Peyer's patch (tissue), 4 donors: ENCODE results near the gene MCF2L. TPM values are rescaled to one million over a fixed set of nuclear protein-coding genes. Genes with fewer than 3 reads are reported as not detected.

Experiments
- DNase-seq, 3 donors: peaks; one replicate each; pipeline ENCODE4 v3.0.0-alpha.2; 2017 to 2019
- H3K27ac ChIP-seq, 4 donors: fragments of 200-600 bp; sonication (generic); one replicate each; pipeline ENCODE4 v1.5.1; 2016 to 2019
- H3K27me3 ChIP-seq, 2 donors: fragments of 200-600 bp; sonication (generic); one replicate each; pipeline ENCODE4 v1.5.1; 2019
- H3K36me3 ChIP-seq, 3 donors: fragments of 200-600 bp; sonication (generic); one replicate each; pipeline ENCODE4 v1.5.1; 2016 to 2019
- H3K4me1 ChIP-seq, 4 donors: fragments of 200-600 bp; sonication (generic); one replicate each; pipeline ENCODE4 v1.5.1; 2016 to 2019
- H3K4me3 ChIP-seq, 4 donors: fragments of 200-600 bp; sonication (generic); 1 replicate in 3 of 4; 2 replicates in 1 of 4; pipeline ENCODE4 v1.5.1; 2016 to 2019; ENCODE audit warnings: mild to moderate bottlenecking in 1 of 4
- H3K9me3 ChIP-seq, 4 donors: fragments of 200-600 bp; sonication (generic); one replicate each; pipeline ENCODE4 v1.5.1; 2016 to 2019; ENCODE audit warnings: mild to moderate bottlenecking in 1 of 4
- POLR2A ChIP-seq, 2 donors: fragments of 450-650 bp; IDR thresholded peaks; one replicate each; pipeline ENCODE4 v1.5.1; 2017; ENCODE audit warnings: antibody characterized with exemption in 2 of 2, mild to moderate bottlenecking in 2 of 2, moderate library complexity in 2 of 2
- total RNA-seq, 4 donors: library from RNA; depleted of rRNA; stranded (reverse); fragments of >200 nt; gene quantifications; one replicate each; pipeline ENCODE4 v1.1.0, GENCODE V29; 2016
- TF ChIP-seq, protein P1 (sequence below), 6 experiments: fragments of 450-650 bp in 4 of 6; fragments of 200-600 bp in 2 of 6; sonication (generic) in 1 of 6; IDR thresholded peaks; one replicate each; pipeline ENCODE4 v1.5.1; 2017 to 2019; ENCODE audit warnings: antibody characterized with exemption in 6 of 6, mild to moderate bottlenecking in 3 of 6, moderate library complexity in 1 of 6

MCF2L gene
- total RNA-seq, 4 donors from 2014 or later, result 81.4 to 165 (median 149) TPM

DNA sequence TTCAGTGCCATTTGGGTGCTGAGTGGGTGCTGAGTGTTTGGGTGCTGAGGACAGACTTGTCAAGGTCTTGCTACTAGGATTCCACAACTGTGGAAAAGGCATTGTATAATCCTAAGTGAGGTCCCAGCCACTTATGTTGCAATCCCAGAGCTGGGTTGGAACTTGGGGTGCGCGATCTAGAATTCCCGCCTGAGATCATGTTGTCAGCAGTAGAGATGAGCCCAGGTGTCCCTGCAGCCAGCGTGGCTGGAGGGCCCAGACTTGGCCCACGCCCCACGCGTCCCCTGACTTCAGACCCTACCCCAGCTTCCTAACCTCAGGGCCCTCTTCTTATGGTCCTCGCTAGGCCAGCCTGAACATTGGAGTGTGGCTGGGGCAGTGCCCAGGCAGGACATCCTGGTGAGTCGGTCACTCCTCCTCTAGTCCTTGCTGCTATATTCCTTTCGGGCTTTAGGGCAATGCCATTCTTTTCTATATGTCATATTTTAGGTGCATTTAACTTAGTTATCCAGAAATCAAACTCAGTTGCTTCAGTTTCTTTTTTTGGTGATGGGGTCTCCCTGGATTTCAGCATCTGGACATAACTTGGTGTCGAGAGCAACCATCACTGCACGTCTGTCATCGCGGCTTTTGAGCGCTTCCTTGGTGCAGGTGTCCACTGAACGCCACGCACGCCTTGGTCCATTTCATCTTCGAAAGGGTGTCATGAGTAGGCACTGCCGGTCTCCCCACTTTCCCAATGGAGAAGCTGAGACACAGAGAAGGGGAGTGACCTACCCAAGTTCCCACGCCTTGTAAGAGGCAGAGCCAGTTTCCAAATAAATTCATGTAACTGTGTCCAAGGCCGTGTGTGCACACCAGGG lies 90.2 kb downstream of the MCF2L start:
- Histone ChIP-seq H3K36me3 (no peaks in the 10 kb centered on the region), H3K4me3 (no peak overlapping the region), H3K4me1 (no peaks in the 10 kb centered on the region), H3K27me3 (no peaks in the 10 kb centered on the region), H3K9me3 (no peaks in the 10 kb centered on the region), H3K27ac (no peak overlapping the region)
- TF ChIP-seq POLR2A (IDR thresholded peaks at IDR 0.05), result no peak
- TF ChIP-seq, protein P1, sequence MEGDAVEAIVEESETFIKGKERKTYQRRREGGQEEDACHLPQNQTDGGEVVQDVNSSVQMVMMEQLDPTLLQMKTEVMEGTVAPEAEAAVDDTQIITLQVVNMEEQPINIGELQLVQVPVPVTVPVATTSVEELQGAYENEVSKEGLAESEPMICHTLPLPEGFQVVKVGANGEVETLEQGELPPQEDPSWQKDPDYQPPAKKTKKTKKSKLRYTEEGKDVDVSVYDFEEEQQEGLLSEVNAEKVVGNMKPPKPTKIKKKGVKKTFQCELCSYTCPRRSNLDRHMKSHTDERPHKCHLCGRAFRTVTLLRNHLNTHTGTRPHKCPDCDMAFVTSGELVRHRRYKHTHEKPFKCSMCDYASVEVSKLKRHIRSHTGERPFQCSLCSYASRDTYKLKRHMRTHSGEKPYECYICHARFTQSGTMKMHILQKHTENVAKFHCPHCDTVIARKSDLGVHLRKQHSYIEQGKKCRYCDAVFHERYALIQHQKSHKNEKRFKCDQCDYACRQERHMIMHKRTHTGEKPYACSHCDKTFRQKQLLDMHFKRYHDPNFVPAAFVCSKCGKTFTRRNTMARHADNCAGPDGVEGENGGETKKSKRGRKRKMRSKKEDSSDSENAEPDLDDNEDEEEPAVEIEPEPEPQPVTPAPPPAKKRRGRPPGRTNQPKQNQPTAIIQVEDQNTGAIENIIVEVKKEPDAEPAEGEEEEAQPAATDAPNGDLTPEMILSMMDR (IDR thresholded peaks at IDR 0.05), result no peak
- no peak for DNase-seq

DNA sequence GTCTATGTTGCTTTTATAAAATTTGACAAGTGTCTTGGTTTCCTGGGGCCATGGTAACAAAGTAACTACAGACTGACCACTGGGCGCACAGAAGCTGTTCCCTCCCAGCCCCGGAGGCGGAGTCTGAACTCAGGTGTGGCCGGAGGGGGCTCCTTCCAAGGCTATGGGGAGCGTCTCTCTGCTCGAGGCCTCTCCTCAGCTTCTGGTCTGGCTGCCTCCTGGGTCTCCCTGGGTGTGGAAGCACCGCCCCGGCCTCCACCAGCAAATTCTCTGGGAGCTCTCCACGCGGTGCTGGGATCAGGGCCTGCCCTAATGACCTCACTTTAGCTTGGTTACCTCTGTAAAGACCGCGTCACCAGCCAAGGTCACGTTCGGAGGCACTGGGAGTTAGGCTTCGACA lies 90.9 kb downstream of the MCF2L start:
- H3K4me3 ChIP-seq, result no peak overlapping the region
- no peaks in the 10 kb centered on the region for H3K36me3 ChIP-seq
- no peak for TF ChIP-seq POLR2A (IDR thresholded peaks at IDR 0.05)
- TF ChIP-seq, protein P1 (IDR thresholded peaks at IDR 0.05), result no peak
- H3K4me1 ChIP-seq, result no peaks in the 10 kb centered on the region
- H3K27ac ChIP-seq, result no peak overlapping the region
- H3K27me3 ChIP-seq, result no peaks in the 10 kb centered on the region
- DNase-seq, result no peak
- H3K9me3 ChIP-seq, result no peaks in the 10 kb centered on the region

DNA sequence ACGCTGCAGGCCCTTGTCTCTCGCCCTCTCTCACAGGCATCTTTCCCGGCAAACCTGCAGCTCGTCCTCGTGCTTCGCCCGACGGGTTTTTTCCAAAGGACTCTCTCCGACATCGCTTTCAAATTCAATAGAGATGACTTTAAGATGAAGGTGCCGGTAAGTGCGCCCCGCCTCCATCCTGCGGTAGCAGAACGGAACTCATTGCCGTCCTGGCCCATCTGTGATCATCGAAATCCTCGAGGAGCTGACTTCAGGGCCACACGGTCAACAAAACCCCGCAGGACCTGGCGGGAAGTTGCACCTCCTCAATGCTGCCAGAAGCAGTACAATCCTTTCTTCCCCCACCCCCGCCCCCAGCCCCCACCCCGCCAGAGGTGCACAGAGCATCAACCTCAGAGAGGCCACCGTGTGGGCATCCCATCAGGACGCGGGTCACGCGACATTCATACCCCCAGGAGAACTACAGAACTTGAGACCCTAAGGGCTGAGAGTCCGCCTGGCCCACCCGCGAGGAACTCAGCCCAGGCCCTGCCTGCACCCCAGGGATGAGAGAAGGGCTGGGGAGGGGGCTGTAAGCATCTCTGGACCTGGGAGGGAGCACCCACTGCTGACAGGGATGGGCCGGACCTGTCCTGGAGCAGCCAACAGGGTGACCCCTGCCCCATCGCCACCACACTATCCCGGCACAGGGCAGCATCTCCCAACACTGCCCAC lies 91.7 kb downstream of the MCF2L start:
- Histone ChIP-seq H3K4me1 (no peaks in the 10 kb centered on the region), H3K27me3 (no peaks in the 10 kb centered on the region), H3K4me3 (no peak overlapping the region), H3K27ac (no peak overlapping the region), H3K9me3 (no peaks in the 10 kb centered on the region), H3K36me3 (no peaks in the 10 kb centered on the region)
- TF ChIP-seq, protein P1 (IDR thresholded peaks at IDR 0.05), result no peak
- TF ChIP-seq POLR2A (IDR thresholded peaks at IDR 0.05), result no peak
- DNase-seq, result no peak

DNA sequence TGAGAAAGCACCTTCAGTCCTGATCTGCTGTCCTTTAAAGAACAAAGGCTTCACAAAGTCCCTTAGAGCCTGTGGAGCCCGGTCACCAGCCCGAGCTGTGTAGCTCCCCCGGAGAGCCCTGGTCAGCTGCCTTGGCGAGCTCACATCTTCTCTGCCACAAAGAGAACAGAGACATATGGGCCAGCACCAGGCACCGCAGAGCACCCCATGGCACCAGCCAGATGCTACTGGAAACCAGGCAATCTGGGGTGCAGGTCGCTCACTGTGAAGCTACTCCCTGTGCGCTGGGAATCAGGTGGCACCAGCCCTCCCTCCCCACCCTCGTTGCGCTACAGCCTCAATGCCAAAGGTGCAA lies 92.2 kb downstream of the MCF2L start:
- H3K4me1 ChIP-seq, result no peaks in the 10 kb centered on the region
- no peak for TF ChIP-seq POLR2A (IDR thresholded peaks at IDR 0.05)
- TF ChIP-seq, protein P1 (IDR thresholded peaks at IDR 0.05), result no peak
- no peak overlapping the region for H3K27ac ChIP-seq
- no peak overlapping the region for H3K4me3 ChIP-seq
- no peak for DNase-seq
- H3K9me3 ChIP-seq, result no peaks in the 10 kb centered on the region
- H3K36me3 ChIP-seq, result no peaks in the 10 kb centered on the region
- H3K27me3 ChIP-seq, result no peaks in the 10 kb centered on the region

DNA sequence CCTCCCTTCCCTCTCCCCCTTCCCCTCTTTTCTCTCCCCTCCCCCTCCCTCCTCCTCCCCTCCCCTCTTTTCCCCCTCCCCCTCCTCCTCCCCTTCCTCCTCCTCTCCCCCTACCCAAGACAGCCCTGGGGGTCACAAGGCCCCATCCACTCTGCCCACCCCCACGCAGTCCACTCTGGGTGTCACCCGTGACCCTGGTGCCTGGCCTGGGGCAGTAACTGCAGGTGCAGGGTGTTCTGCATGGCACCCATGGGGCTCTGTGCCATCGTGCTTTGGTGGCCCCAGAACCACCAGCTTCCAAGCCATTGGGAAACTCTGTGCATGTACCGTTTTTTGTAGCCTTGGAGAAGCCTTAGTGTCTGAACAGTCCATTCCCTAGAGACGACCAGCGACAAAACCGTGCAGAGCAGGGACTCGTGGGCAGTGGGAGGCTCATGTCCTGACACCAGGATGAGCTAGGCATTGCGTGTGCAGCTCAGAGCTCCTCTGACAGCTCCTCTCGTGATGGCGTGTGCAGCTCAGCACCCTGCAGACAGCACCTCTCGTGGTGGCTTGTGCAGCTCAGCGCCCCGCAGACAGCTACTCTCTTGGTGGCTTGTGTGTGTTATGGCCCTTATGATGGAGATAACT lies 92.9 kb downstream of the MCF2L start:
- H3K36me3 ChIP-seq, result no peaks in the 10 kb centered on the region
- no peaks in the 10 kb centered on the region for H3K4me1 ChIP-seq
- TF ChIP-seq POLR2A (IDR thresholded peaks at IDR 0.05), result no peak
- TF ChIP-seq, protein P1 (IDR thresholded peaks at IDR 0.05), result no peak
- no peaks in the 10 kb centered on the region for H3K9me3 ChIP-seq
- DNase-seq, result no peak
- H3K4me3 ChIP-seq, result no peak overlapping the region
- H3K27me3 ChIP-seq, result no peaks in the 10 kb centered on the region
- no peak overlapping the region for H3K27ac ChIP-seq
